Natural killer cell (primary cell): ENCODE measurements around the gene TIMP4. TPM values are rescaled to one million over a fixed set of nuclear protein-coding genes. Genes with fewer than 3 reads are reported as not detected.

ENCODE experiments used
- ATAC-seq, 3 donors: fragments of 150-1000 bp in 2 of 3; fragments of 200-7000 bp in 1 of 3; cut with Tn5 transposase; 1 replicate in 1 of 3; 2 replicates in 2 of 3; pipeline ENCODE4 v1.10.0; 2021; ENCODE audit warnings: mild to moderate bottlenecking in 2 of 3, moderate library complexity in 2 of 3
- DNase-seq, 2 donors: peaks; one replicate each; pipeline versions ENCODE4 v3.0.0 to v3.0.0-alpha.2; 2013 to 2021; ENCODE audit warnings: mixed read lengths in 1 of 2
- H3K27ac ChIP-seq: one replicate; pipeline ENCODE4 v1.5.1; 2013; ENCODE audit warnings: mild to moderate bottlenecking, low read length
- H3K27me3 ChIP-seq: one replicate; pipeline ENCODE4 v1.6.1; 2013; ENCODE audit warnings: low read length; ENCODE audit not compliant: control insufficient read depth, insufficient read depth
- H3K36me3 ChIP-seq: one replicate; pipeline ENCODE4 v1.6.1; 2013; ENCODE audit warnings: low read length; ENCODE audit not compliant: control insufficient read depth, insufficient read depth
- H3K4me1 ChIP-seq: one replicate; pipeline ENCODE4 v1.6.1; 2013; ENCODE audit warnings: low read length; ENCODE audit not compliant: control insufficient read depth, insufficient read depth
- H3K4me3 ChIP-seq: one replicate; pipeline ENCODE4 v1.5.1; 2013; ENCODE audit warnings: low read length
- H3K9me3 ChIP-seq: one replicate; pipeline ENCODE4 v1.6.1; 2013; ENCODE audit warnings: low read length; ENCODE audit not compliant: control insufficient read depth, insufficient read depth
- H3K27ac Mint-ChIP-seq, 2 donors: one replicate each; pipeline ENCODE4 v1.8.0; 2022; ENCODE audit warnings: mild to moderate bottlenecking in 2 of 2, mixed read lengths in 2 of 2, moderate library complexity in 1 of 2
- H3K27me3 Mint-ChIP-seq, 2 donors: one replicate each; pipeline ENCODE4 v1.8.0; 2022; ENCODE audit warnings: low read depth in 2 of 2, mixed read lengths in 2 of 2
- H3K36me3 Mint-ChIP-seq: one replicate; pipeline ENCODE4 v1.8.0; 2022; ENCODE audit warnings: mixed read lengths
- H3K4me1 Mint-ChIP-seq, 2 donors: one replicate each; pipeline ENCODE4 v1.8.0; 2022; ENCODE audit warnings: mixed read lengths in 2 of 2
- H3K4me3 Mint-ChIP-seq: one replicate; pipeline ENCODE4 v1.8.0; 2022; ENCODE audit warnings: mild to moderate bottlenecking, moderate library complexity, mixed read lengths
- H3K9me3 Mint-ChIP-seq, 2 donors: one replicate each; pipeline ENCODE4 v1.8.0; 2022; ENCODE audit warnings: mixed read lengths in 2 of 2
- WGBS: methylation state at CpG from one replicate; pipeline ENCODE4 v1.1.7; 2013; ENCODE audit warnings: missing lambda C conversion rate; ENCODE audit not compliant: insufficient coverage; 5-methylcytosine and 5-hydroxymethylcytosine counted together
- intact Hi-C: fragments of 100-400 bp; cut with micrococcal nuclease; formaldehyde crosslinking; loops from one replicate; pipeline ENCODE4 v1.14.2; 2022
- total RNA-seq, 4 donors: library from RNA; stranded (reverse); fragments of 120-200 nt in 1 of 4; gene quantifications; one replicate each; pipeline versions ENCODE4 v1.2.3 to v1.2.4, GENCODE V29; 2013 to 2022
- TF ChIP-seq, protein P1 (sequence below): fragments of 200-600 bp; IDR thresholded peaks from one replicate; pipeline ENCODE4 v1.8.0; 2022; ENCODE audit warnings: antibody characterized with exemption

TIMP4 gene
- total RNA-seq, 3 donors from 2014 or later (not counting 1 experiment from before 2014, with no cell fraction given), result not detected

DNA sequence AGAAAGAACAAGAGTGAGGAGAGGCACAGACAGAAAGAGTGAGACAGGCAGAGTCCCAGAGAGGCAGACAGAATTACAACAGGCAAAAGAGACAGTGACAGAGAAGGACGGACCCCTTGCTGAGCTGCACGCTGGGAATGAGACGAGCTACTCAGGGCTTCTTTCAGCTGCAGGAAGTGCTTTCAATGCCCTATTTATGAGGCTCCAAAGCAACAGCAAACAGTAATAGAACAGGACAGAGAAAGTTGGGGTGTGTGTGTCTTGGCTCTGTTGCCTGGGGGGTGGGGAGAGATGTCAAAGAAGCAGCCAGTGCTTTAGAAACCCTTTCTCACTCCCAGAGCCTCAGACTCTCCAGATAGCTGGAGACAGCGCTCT is 502 bp upstream of the TIMP4 start:
- no peak for DNase-seq
- Mint-ChIP-seq H3K4me1 (no peaks in the 10 kb centered on the region), H3K27me3 (peaks cover 17 to 55% of the 10 kb centered on the region in 2 donors), H3K4me3 (no peak overlapping the region), H3K36me3 (no peaks in the 10 kb centered on the region), H3K27ac (no peak overlapping the region), H3K9me3 (no peaks in the 10 kb centered on the region)
- no peak for ATAC-seq
- TF ChIP-seq, protein P1, sequence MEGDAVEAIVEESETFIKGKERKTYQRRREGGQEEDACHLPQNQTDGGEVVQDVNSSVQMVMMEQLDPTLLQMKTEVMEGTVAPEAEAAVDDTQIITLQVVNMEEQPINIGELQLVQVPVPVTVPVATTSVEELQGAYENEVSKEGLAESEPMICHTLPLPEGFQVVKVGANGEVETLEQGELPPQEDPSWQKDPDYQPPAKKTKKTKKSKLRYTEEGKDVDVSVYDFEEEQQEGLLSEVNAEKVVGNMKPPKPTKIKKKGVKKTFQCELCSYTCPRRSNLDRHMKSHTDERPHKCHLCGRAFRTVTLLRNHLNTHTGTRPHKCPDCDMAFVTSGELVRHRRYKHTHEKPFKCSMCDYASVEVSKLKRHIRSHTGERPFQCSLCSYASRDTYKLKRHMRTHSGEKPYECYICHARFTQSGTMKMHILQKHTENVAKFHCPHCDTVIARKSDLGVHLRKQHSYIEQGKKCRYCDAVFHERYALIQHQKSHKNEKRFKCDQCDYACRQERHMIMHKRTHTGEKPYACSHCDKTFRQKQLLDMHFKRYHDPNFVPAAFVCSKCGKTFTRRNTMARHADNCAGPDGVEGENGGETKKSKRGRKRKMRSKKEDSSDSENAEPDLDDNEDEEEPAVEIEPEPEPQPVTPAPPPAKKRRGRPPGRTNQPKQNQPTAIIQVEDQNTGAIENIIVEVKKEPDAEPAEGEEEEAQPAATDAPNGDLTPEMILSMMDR, result no peak
- Histone ChIP-seq H3K4me3 (no peak overlapping the region), H3K9me3 (no peaks in the 10 kb centered on the region), H3K27me3 (no peaks in the 10 kb centered on the region), H3K36me3 (no peaks in the 10 kb centered on the region), H3K27ac (no peak overlapping the region), H3K4me1 (no peaks in the 10 kb centered on the region)
- intact Hi-C loops, result no loop called here
- 87% methylated on average over 4 of the region's 4 CpGs for whole genome bisulfite sequencing

DNA sequence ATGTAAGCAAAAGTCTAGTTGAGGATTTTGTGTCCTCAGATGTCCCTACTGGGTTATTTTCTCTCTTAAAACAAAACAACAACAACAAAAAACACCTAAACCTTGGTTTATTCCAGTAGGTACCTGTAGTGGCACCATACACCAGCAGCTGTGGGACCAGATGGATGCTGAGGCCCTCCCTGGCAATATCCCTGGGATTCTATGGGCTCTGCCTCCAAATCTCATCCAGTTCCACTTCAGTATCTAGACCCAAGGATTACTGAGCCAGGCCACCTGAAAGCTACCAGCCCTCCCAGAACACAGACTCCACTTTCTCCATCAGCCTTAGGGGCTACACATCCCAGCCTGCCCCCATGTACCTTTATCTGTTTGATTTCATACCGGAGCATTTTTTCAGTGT is 1.7 kb downstream of the TIMP4 start:
- H3K27ac ChIP-seq, result no peak overlapping the region
- H3K4me1 Mint-ChIP-seq, result no peaks in the 10 kb centered on the region
- no peak overlapping the region for H3K4me3 ChIP-seq
- peaks cover 24 to 53% of the 10 kb centered on the region in 2 donors for H3K27me3 Mint-ChIP-seq
- ATAC-seq (no peak), DNase-seq (no peak)
- no peaks in the 10 kb centered on the region for H3K9me3 Mint-ChIP-seq
- no peaks in the 10 kb centered on the region for H3K36me3 Mint-ChIP-seq
- no peak overlapping the region for H3K27ac Mint-ChIP-seq
- no peaks in the 10 kb centered on the region for H3K27me3 ChIP-seq
- H3K4me3 Mint-ChIP-seq, result no peak overlapping the region
- intact Hi-C loops, result no loop called here
- H3K4me1 ChIP-seq, result no peaks in the 10 kb centered on the region
- 89% methylated on average over 1 of the region's 1 CpG for WGBS
- H3K36me3 ChIP-seq, result no peaks in the 10 kb centered on the region
- no peaks in the 10 kb centered on the region for H3K9me3 ChIP-seq
- TF ChIP-seq, protein P1, result no peak

- Histone ChIP-seq H3K27me3 (no peaks in the 10 kb centered on the region), H3K4me3 (no peak overlapping the region), H3K4me1 (no peaks in the 10 kb centered on the region), H3K9me3 (no peaks in the 10 kb centered on the region), H3K27ac (no peak overlapping the region), H3K36me3 (no peaks in the 10 kb centered on the region)
- H3K36me3 Mint-ChIP-seq, result no peaks in the 10 kb centered on the region
- H3K27me3 Mint-ChIP-seq, result peaks cover 24 to 43% of the 10 kb centered on the region in 2 donors
- no peaks in the 10 kb centered on the region for H3K4me1 Mint-ChIP-seq
- ATAC-seq (no peak), DNase-seq (no peak)
- no peak overlapping the region for H3K4me3 Mint-ChIP-seq
- H3K9me3 Mint-ChIP-seq, result no peaks in the 10 kb centered on the region
- 73% methylated on average over 2 of the region's 2 CpGs for whole genome bisulfite sequencing
- intact Hi-C loops, result no loop called here
- TF ChIP-seq, protein P1, result no peak
- no peak overlapping the region for H3K27ac Mint-ChIP-seq
These were observed 2.9 kb downstream of the TIMP4 start for GRCh38 chr3:12155828-12156227.

DNA sequence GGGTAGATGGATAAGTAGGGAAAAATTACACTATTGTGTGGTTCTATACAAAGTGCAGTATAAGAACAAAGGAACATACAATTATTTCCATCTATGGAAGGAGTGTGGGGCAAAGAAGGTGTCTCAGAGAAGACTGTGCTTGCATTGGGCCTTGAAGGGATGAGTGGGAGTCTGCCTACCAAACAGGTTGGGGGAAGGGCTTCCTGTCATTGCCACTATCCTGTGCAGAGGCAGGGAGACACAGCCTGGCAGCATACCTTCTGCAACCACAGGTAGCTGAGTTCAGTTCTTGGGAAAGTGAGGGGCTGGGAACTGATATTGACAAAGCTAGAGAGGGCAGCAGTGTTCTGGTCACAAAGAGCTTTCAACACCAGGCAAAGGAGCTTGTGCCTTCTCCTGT is 3.4 kb downstream of the TIMP4 start:
- Mint-ChIP-seq H3K27ac (no peak overlapping the region), H3K4me3 (no peak overlapping the region), H3K9me3 (no peaks in the 10 kb centered on the region), H3K27me3 (peaks cover 24 to 43% of the 10 kb centered on the region in 2 donors), H3K36me3 (no peaks in the 10 kb centered on the region), H3K4me1 (no peaks in the 10 kb centered on the region)
- H3K27me3 ChIP-seq, result no peaks in the 10 kb centered on the region
- no peaks in the 10 kb centered on the region for H3K36me3 ChIP-seq
- H3K27ac ChIP-seq, result no peak overlapping the region
- H3K9me3 ChIP-seq, result no peaks in the 10 kb centered on the region
- intact Hi-C loops, result no loop called here
- TF ChIP-seq, protein P1, result no peak
- no peak overlapping the region for H3K4me3 ChIP-seq
- ATAC-seq, result no peak
- no peak for DNase-seq
- H3K4me1 ChIP-seq, result no peaks in the 10 kb centered on the region
